ENCODE results near the gene RAF1.

Gene RAF1

GRCh38 chr3:12588039-12589009 is 75.6 kb downstream of the RAF1 start:
- DNase-seq = no peak

DNA sequence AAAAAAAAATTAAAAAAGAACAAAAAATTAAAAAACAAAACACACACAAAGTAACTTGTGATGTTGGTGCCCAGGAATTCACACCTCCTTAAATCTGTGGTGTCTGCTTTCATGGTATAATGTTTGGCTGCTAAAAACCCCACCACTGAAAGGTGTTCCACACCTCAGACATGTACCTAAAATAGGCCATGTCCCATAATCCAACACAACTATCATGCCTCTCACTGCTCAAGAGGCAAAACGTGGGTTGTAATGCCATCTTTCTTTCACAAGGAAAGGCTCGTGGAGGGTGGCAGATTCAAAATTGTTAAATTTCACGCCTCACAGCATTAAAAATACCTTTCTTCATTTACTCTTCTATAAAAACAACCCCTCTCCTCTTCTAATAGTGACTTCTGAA is 77.5 kb downstream of the RAF1 start:
- DNase-seq = no peak

GRCh38 chr3:12585970-12586369 is 77.9 kb downstream of the RAF1 start:
- DNase-seq = no peak

- no peak for DNase-seq
Observed at GRCh38 chr3:12585181-12585580, 78.7 kb downstream of the RAF1 start.

GRCh38 chr3:12584083-12584482 is 79.8 kb downstream of the RAF1 start:
- DNase-seq = no peak

DNA sequence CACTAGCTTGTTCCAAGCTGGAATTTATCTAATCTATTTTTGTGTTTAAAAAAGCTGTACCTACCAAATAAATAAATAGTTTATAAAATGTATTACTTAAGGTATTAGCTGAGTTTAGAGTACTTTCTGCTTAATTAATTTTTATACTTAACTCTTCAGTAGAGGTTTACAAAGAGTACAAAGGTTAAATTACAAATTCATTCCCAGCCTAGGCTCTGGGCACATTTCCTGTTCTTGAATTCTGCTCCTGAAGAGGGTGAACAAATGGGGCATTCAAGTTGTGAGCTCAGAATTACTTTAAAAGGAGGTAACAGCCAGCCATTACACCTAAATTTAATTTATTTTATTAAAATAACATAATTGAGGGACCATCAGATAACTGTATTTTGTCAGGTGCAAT is 80.6 kb downstream of the RAF1 start:
- no peak for DNase-seq

GRCh38 chr3:12582730-12583129 is 81.2 kb downstream of the RAF1 start:
- no peak for DNase-seq

- no peak for DNase-seq
Observed at GRCh38 chr3:12579905-12580304, 84.0 kb downstream of the RAF1 start.

DNA sequence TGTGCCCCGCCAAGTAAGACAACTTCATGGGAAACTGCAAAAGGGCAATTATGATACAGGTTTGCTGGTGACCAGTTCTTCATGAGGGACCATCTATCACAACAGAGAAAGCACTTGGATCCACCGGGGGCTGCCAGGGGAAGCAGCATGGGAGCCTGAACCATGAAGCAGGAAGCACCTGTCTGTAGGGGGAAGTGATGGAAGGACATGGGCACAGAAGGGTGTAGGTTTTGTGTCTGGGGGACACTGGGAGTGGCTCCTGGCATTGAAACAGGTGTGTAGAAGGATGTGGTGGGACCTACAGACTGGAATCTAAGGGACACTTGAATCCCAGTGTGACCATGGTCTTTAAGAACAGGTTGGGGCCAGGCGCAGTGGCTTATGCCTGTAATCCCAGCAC is 84.5 kb downstream of the RAF1 start:
- no peak for DNase-seq

DNA sequence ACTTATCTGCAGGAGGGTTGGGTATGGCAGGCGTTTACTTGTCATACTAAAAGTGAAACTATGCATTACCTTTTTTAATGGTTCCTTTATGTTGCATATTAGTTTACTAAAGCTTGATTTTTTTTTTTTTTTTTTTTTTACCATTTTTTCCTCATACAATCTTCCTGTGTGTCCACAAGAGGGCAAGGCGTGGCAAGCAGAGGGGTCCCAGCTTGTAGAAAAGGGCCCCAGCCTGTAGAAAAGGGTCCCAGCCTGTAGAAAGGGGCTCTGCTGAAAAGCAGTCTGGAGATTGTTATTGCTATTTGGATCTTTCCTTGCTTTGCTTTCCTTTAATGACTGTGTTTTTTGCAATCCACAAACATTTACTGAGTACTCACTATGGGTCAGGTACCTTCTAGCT is 85.2 kb downstream of the RAF1 start:
- DNase-seq = no peak

DNA sequence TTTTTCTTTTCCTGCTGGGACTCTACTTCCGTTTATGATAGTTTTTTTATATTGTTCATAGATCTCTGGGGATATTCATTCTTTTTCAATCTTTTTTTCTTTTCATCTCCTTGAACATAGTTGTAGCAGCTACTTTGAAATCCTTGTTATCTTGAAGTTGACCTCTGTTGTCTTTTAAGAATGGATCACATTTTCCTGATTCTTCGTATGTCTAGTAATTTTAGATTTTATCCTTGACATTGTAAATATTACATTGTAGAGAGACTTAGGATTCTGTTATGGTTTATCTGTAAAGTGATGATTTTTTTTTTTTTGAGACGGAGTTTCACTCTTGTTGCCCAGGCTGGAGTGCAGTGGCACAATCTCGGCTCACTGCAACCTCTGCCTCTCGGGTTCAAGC is 86.5 kb downstream of the RAF1 start:
- DNase-seq = no peak

- no peak for DNase-seq
Observed at GRCh38 chr3:12574661-12575060, 89.3 kb downstream of the RAF1 start.

DNA sequence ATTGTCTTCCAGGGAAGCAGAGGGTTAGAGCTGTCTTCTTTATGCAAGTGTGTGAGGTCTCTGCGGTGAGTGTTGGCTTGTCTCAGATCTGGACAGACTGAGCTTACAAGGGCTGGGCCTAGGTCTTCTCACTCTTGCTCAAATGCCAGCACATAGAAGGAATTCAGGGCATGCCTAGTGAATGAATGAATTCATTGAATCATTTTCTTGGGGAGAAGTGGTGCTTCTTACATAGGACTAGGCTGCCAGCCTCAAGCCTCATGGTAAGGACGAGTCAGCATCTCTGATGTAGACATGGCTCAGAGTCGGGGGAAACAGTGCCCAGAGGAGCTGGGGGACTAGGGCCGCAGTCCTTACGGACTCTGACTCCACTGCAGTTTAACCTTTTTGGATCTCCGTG is 89.8 kb downstream of the RAF1 start:
- DNase-seq = no peak

GRCh38 chr3:12571986-12572385 is 91.9 kb downstream of the RAF1 start:
- no peak for DNase-seq

DNA sequence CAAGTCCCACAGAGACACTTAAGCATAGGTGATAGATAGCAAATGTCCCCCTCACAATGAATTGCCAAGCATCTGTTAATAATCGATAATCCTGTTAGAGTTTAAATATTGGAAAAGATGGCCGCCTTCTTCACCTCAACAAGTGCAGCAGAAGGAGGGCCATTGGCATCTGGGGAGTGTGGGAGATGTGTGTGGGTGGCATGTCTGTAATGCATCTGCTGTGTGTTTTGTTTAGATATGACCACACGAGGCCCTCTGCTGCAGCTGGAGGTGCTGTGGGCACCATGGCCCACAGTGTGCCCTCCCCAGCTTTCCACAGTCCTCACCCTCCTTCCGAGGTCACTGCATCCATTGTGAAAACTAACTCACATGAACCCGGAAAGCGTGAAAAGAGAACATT is 94.1 kb downstream of the RAF1 start:
- DNase-seq = no peak

DNA sequence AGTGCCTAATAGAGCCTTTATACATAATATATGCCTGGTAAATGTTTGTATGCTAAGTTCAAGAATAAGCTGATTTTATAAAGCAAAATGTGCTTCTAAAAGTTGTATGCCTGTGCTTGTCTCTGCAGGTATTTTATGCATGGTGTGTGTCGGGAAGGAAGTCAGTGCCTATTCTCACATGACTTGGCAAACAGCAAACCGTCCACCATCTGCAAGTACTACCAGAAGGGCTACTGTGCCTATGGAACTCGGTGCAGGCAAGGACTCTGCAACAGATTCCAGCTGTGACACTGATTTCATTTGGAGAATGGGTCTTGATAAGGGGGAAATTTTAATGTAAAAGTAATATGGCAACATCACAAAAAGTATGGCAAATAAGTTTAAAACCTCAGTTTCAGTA is 95.2 kb downstream of the RAF1 start:
- no peak for DNase-seq

DNA sequence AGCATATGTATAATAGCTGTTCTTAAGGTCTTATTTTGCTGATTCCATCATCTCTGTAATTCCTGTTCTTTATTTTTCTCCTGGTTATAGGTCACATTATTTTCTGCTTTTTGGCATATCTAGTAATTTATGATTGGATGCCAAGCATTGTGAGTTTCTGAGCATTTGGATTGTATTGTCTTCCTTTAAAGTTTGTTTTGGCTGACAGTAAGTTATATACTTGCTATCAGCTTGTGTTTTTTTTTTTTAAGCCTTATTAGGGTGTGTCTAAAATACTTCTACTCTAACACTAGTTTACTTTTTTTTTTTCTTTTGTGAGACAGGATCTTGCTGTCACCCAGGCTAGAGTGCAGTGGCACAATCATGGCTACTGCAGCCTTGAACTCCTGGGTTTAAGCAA is 96.9 kb downstream of the RAF1 start:
- DNase-seq = no peak

GRCh38 chr3:12562451-12562850 is 101.5 kb downstream of the RAF1 start:
- DNase-seq = no peak

DNA sequence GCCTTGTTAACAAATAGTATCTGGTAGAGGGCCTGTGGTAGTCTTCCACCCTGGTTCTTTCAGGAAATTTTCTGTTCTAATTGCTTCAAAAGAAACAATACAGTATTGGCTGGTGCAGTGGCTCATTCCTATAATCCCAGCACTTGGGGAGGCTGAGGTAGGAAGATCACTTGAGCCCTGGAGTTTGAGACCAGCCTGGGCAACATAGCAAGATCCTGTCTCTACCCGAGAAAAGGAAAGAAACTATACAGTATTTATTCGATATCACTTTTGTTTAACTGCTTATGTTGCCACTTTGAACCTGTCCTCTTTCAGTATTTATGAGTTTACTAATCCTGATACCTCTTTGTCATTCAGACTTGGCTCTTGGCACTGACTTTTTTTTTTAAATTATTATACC is 102.5 kb downstream of the RAF1 start:
- no peak for DNase-seq

DNA sequence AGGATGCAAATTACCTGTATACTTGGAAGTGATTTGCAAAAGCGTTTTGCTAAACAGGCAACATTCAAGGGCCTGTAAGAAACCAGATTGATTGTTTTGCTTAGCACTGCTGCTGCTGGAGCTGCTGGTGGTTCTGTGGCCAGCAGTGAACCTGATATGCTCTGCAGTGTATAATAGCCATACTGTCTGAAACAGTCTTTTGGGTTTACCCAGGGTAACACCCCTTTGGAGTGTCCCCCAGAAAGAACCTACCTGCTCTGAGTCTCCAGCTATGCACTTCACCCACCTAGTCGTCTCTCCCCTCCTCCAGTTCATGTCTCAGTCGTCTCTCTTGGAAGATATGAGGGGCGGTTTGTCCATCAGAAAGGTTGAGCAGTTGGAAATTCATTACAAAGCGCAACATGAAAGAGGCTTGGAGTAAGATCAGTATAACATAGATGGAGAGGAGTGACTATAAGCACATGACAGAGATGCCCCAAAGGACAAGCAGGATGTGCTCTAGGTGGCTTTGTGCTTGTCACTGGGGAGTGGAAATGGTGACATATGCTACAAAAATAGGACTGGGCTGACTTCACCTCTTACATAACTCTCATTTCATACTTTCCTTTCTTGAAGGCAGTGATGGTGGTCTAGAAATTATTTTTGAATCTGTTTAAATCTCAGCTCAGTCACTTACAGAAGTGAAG is 103.3 kb downstream of the RAF1 start:
- DNase-seq = no peak

GRCh38 chr3:12559520-12559919 is 104.4 kb downstream of the RAF1 start:
- no peak for DNase-seq

DNA sequence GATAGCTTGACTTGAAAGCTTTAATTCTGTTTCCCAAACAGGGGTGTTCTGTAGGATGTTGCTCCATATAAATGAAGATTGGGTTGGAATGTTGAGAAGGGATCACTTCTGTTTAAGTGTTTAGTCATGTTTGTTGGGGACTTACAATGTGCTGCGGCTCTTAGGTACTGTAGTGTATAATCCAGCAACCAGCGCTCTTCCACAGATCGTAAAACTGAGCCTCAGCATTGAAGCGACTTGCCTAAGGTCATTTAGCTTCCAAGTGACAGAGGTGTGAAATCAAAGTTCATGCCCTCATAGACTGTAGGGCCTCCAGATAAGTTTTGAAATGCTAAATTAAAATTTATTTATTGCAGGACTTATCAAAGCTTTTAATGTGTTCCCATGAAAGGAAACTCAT is 105.2 kb downstream of the RAF1 start:
- DNase-seq = no peak

GRCh38 chr3:12557473-12558100 is 106.3 kb downstream of the RAF1 start:
- no peak for DNase-seq

All from midbrain (tissue), 1 donor.